SK-N-MC (cell line): ENCODE data around the gene SRGAP1.

Experiments used
- EZH2 ChIP-seq: fragments of 200-600 bp; sonication (generic); IDR thresholded peaks from one replicate; pipeline ENCODE4 v1.6.1; 2017; ENCODE audit warnings: antibody characterized with exemption
- POLR2AphosphoS5 ChIP-seq: IDR thresholded peaks from 2 replicates; pipeline ENCODE4 v1.6.1; 2012; ENCODE audit warnings: mild to moderate bottlenecking, low read depth, low read length, borderline replicate concordance

DNA sequence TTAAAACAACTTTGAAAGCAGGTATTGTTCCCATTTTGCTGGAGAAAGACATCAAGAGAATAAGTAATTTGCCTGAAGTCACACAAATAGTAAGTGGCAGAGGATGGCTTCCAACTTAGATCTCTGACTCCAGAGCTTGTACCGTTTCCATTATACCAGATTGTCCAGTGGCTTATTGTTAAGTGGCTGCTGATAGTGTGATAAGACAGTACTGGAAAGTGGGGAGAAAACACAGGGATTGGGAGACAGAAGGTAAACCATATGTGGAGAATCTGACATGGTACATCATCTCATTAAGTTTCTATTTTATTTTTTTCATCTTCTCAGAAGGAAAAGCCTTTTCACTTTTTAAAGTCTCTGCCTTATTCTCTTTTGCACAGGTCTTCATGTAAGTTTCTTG, 108.5 kb downstream of the SRGAP1 start:
- TF ChIP-seq EZH2 (no peak), POLR2AphosphoS5 (no peak)
